HepG2 (cell line): ENCODE results near the gene XAF1. TPM values are rescaled to one million over a fixed set of nuclear protein-coding genes. Genes with fewer than 3 reads are reported as not detected.
A peak's percentile ranks its signal among the peaks of the same experiment; 100 is the strongest.

Source experiments
- ATAC-seq: fragments of 200-7000 bp; cut with Tn5 transposase; 3 replicates; pipeline ENCODE4 v1.9.1; 2020; ENCODE audit warnings: mild to moderate bottlenecking, moderate library complexity
- BruUV-seq: library from RNA; stranded (reverse); fragments of 400-500 nt; replicated peaks from 2 replicates; lab custom pipeline; 2021; lab: Mats Ljungman, UMichigan
- CTCF ChIA-PET: fragments of 300-600 bp; formaldehyde crosslinking; extraction: SDS; loops from one replicate; lab custom pipeline; 2021; ENCODE audit warnings: low total read pairs, inconsistent platforms, low intra/inter-chr PET ratio; lab: Yijun Ruan, JAX
- POLR2A ChIA-PET: fragments of 350-600 bp; sonication (Branson Sonifier 250); formaldehyde crosslinking; loops from one replicate; lab custom pipeline; 2020; ENCODE audit warnings: antibody characterized with exemption, inconsistent platforms; lab: Yijun Ruan, JAX
- DNase-seq: peaks from one replicate; pipeline ENCODE4 v3.0.0-alpha.2; 2015; ENCODE audit warnings: low spot score
- FAIRE-seq: peaks from 3 replicates; lab custom pipeline; 2011; peaks lifted over from hg19 to GRCh38; lab: Jason Lieb, UNC
- H2AFZ ChIP-seq: one replicate; pipeline ENCODE4 v1.6.1; 2011; ENCODE audit warnings: low read length, inconsistent platforms
- H3K27ac ChIP-seq: fragments of 300-600 bp; 3 replicates; pipeline ENCODE4 v1.8.0; 2011; ENCODE audit warnings: mixed run types, mild to moderate bottlenecking, mixed read lengths, low read length, inconsistent platforms; ENCODE audit not compliant: insufficient read depth; ENCODE audit errors: extremely low read length
- H3K27me3 ChIP-seq, 2 experiments: fragments of 200-600 bp in 1 of 2; 2 replicates in 1 of 2; 3 replicates in 1 of 2; pipeline versions ENCODE4 v1.6.0 to v1.8.0; 2011; ENCODE audit warnings: low read length in 2 of 2, mild to moderate bottlenecking in 2 of 2, moderate library complexity in 2 of 2, inconsistent platforms in 1 of 2; ENCODE audit not compliant: insufficient read depth in 2 of 2, control insufficient read depth in 1 of 2
- H3K36me3 ChIP-seq, 2 experiments: fragments of 200-600 bp in 1 of 2; replicated peaks in 1 of 2; 2 replicates in 1 of 2; 3 replicates in 1 of 2; pipeline versions ENCODE4 v1.5.1 to v1.8.0; 2011; ENCODE audit warnings: low read length in 2 of 2, inconsistent platforms in 1 of 2; ENCODE audit not compliant: insufficient read depth in 2 of 2, control insufficient read depth in 1 of 2
- H3K4me1 ChIP-seq: 2 replicates; pipeline ENCODE4 v1.5.1; 2012; ENCODE audit warnings: low read length, inconsistent platforms; ENCODE audit not compliant: insufficient read depth
- H3K4me2 ChIP-seq: 2 replicates; pipeline ENCODE4 v1.6.0; 2011; ENCODE audit warnings: low read depth, low read length, inconsistent platforms
- H3K4me3 ChIP-seq, 3 experiments: fragments of 200-600 bp in 1 of 3; sonication (generic), shearing (Covaris generic) in 1 of 3; replicated peaks in 1 of 3; 2 replicates each; pipeline ENCODE4 v1.5.1; 2011 to 2016; ENCODE audit warnings: low read length in 3 of 3, inconsistent platforms in 2 of 3, low read depth in 2 of 3, mild to moderate bottlenecking in 2 of 3, control low read depth in 1 of 3, mixed read lengths in 1 of 3; ENCODE audit not compliant: insufficient read depth in 1 of 3
- H3K79me2 ChIP-seq: one replicate; pipeline ENCODE4 v1.6.1; 2011; ENCODE audit warnings: low read length, inconsistent platforms; ENCODE audit not compliant: insufficient read depth
- H3K9ac ChIP-seq: 2 replicates; pipeline ENCODE4 v1.6.0; 2011; ENCODE audit warnings: mild to moderate bottlenecking, low read depth, low read length, inconsistent platforms; ENCODE audit not compliant: insufficient read depth
- H3K9me3 ChIP-seq: 2 replicates; pipeline ENCODE4 v1.5.1; 2012; ENCODE audit warnings: mild to moderate bottlenecking, low read length
- H4K20me1 ChIP-seq: 2 replicates; pipeline ENCODE4 v1.6.0; 2011; ENCODE audit warnings: inconsistent platforms, mild to moderate bottlenecking, low read length, moderate library complexity; ENCODE audit not compliant: insufficient read depth
- JUND ChIP-seq: sonication (generic); formaldehyde crosslinking; IDR thresholded peaks from 2 replicates; pipeline ENCODE4 v1.8.0; 2022; ENCODE audit warnings: mild to moderate bottlenecking, missing genetic modification reagents
- MAZ ChIP-seq, 2 experiments: sonication (generic) in 1 of 2; formaldehyde crosslinking in 1 of 2; IDR thresholded peaks; 2 replicates each; pipeline versions ENCODE4 v1.5.0 to v1.6.1; 2012 to 2020; ENCODE audit warnings: low read depth in 2 of 2, mild to moderate bottlenecking in 2 of 2, borderline replicate concordance in 1 of 2, improper control_type of control experiment in 1 of 2, low read length in 1 of 2, missing genetic modification reagents in 1 of 2, moderate library complexity in 1 of 2
- NRL ChIP-seq: sonication (generic); formaldehyde crosslinking; IDR thresholded peaks from 2 replicates; pipeline ENCODE4 v1.5.0; 2020; ENCODE audit warnings: missing genetic modification reagents, mild to moderate bottlenecking, moderate library complexity, borderline replicate concordance
- PPARG ChIP-seq: conservative IDR thresholded peaks from 2 replicates; pipeline ENCODE4 v1.6.1; 2016; ENCODE audit warnings: missing biosample characterization, missing genetic modification reagents
- ZNF17 ChIP-seq: sonication (generic); formaldehyde crosslinking; IDR thresholded peaks from 2 replicates; pipeline ENCODE4 v1.5.0; 2020; ENCODE audit warnings: mild to moderate bottlenecking, missing genetic modification reagents
- ZNF724P ChIP-seq: sonication (generic); formaldehyde crosslinking; IDR thresholded peaks from 2 replicates; pipeline ENCODE4 v1.8.0; 2022; ENCODE audit warnings: missing genetic modification reagents, borderline replicate concordance
- WGBS: methylation state at CpG from one replicate; pipeline ENCODE4 v1.1.6; 2017; ENCODE audit warnings: low lambda C conversion rate; 5-methylcytosine and 5-hydroxymethylcytosine counted together
- in situ Hi-C: cut with HindIII; loops from 2 replicates; pipeline ENCODE4 v1.10.0; 2017; ENCODE audit warnings: low pct_unique_long_range_greater_than_20kb; ENCODE audit not compliant: extremely low pct_ligation_motif_present
- intact Hi-C: fragments of 100-400 bp; cut with micrococcal nuclease; formaldehyde crosslinking; loops from one replicate; pipeline ENCODE4 v1.10.0; 2022; ENCODE audit not compliant: unreplicated experiment
- polyA plus RNA-seq, 8 experiments: library from polyadenylated mRNA; depleted of rRNA in 3 of 8; stranded (reverse) in 7 of 8; unstranded in 1 of 8; fragments of >200 nt; fragmentation: Illumina TruSeq in 4 of 8; extraction: Trizol in 4 of 8; gene quantifications; 2 replicates each; pipeline versions ENCODE4 v1.2.1 to v1.2.3, GENCODE V29; 2011 to 2016; ENCODE audit warnings: low read depth in 4 of 8, missing spikeins in 1 of 8, mixed read lengths in 1 of 8; ENCODE audit not compliant: insufficient read depth in 1 of 8
- total RNA-seq, 5 experiments: library from RNA; depleted of rRNA; stranded (reverse); fragments of >200 nt; fragmentation: Illumina TruSeq; extraction: Trizol; gene quantifications; 2 replicates each; pipeline ENCODE4 v1.2.3, GENCODE V29; 2016; ENCODE audit warnings: low read depth in 1 of 5
- TF ChIP-seq, protein P1 (sequence below): sonication (generic); formaldehyde crosslinking; IDR thresholded peaks from 2 replicates; pipeline ENCODE4 v1.4.0; 2020; ENCODE audit warnings: mild to moderate bottlenecking, missing genetic modification reagents
- TF ChIP-seq, protein P2 (sequence below): sonication (generic); formaldehyde crosslinking; IDR thresholded peaks from 2 replicates; pipeline ENCODE4 v1.5.1; 2020; ENCODE audit warnings: mild to moderate bottlenecking, missing genetic modification reagents, moderate library complexity
- TF ChIP-seq, protein P3 (sequence below): sonication (generic); formaldehyde crosslinking; IDR thresholded peaks from 2 replicates; pipeline ENCODE4 v1.9.0; 2022; ENCODE audit warnings: low read depth, missing genetic modification reagents

The XAF1 gene
- total and polyA plus RNA-seq, 2 of the 13 experiments (the other 11 are each of a cell fraction or from before 2014, with no cell fraction given) = 1.2 to 2.4 TPM

DNA sequence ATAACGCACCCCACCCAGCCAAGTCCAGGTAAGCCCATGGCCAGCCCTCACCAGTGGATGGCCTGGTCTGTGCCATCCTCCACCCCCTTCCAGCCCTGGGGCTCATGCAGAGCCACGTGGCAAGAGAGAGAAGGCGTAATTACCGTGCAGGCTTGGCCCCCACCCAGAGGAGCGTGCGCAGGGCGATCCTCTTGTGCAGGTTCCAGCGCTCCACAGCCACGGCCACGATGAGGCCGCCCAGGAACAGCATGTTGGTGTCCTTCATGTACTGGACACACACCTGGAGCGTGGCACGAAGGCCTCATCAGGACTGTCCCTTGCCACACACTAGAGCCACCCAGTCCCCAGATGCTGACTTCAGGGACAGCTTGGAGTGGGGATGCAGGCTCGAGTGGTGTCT, 49.3 kb upstream of the XAF1 start:
- DNase-seq = no peak
- BruUV-seq = no TSS peak
- Histone ChIP-seq H3K4me3 (no peak overlapping the region), H4K20me1 (no peaks in the 10 kb centered on the region), H3K27ac (peak overlapping the region; percentile 97), H3K36me3 (peaks cover 20% of the 10 kb centered on the region in 2 experiments), H2AFZ (no peak overlapping the region), H3K4me2 (no peak overlapping the region; the same call in 1 of the 2 replicates), H3K9ac (no peak overlapping the region), H3K9me3 (no peaks in the 10 kb centered on the region), H3K27me3 (no peaks in the 10 kb centered on the region), H3K4me1 (peaks cover 99% of the 10 kb centered on the region), H3K79me2 (peaks cover 35% of the 10 kb centered on the region)
- intact Hi-C loops (no loop called here), in situ Hi-C loops (no loop called here)
- 100% methylated on average over 9 of the region's 14 CpGs for WGBS
- ATAC-seq = no peak
- CTCF ChIA-PET = no interaction called here
- FAIRE-seq = no peak
- POLR2A ChIA-PET = interaction anchor here (1.1 to 7.9 kb wide), 3 partner anchors 15 to 29 kb away, joined by 4 to 119 read pairs (median 9); no protein-coding TSS in a partner anchor
- TF ChIP-seq, protein P1, sequence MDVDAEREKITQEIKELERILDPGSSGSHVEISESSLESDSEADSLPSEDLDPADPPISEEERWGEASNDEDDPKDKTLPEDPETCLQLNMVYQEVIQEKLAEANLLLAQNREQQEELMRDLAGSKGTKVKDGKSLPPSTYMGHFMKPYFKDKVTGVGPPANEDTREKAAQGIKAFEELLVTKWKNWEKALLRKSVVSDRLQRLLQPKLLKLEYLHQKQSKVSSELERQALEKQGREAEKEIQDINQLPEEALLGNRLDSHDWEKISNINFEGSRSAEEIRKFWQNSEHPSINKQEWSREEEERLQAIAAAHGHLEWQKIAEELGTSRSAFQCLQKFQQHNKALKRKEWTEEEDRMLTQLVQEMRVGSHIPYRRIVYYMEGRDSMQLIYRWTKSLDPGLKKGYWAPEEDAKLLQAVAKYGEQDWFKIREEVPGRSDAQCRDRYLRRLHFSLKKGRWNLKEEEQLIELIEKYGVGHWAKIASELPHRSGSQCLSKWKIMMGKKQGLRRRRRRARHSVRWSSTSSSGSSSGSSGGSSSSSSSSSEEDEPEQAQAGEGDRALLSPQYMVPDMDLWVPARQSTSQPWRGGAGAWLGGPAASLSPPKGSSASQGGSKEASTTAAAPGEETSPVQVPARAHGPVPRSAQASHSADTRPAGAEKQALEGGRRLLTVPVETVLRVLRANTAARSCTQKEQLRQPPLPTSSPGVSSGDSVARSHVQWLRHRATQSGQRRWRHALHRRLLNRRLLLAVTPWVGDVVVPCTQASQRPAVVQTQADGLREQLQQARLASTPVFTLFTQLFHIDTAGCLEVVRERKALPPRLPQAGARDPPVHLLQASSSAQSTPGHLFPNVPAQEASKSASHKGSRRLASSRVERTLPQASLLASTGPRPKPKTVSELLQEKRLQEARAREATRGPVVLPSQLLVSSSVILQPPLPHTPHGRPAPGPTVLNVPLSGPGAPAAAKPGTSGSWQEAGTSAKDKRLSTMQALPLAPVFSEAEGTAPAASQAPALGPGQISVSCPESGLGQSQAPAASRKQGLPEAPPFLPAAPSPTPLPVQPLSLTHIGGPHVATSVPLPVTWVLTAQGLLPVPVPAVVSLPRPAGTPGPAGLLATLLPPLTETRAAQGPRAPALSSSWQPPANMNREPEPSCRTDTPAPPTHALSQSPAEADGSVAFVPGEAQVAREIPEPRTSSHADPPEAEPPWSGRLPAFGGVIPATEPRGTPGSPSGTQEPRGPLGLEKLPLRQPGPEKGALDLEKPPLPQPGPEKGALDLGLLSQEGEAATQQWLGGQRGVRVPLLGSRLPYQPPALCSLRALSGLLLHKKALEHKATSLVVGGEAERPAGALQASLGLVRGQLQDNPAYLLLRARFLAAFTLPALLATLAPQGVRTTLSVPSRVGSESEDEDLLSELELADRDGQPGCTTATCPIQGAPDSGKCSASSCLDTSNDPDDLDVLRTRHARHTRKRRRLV (CRISPR knock-in tag) = no peak
- TF ChIP-seq JUND (CRISPR knock-in tag) (no peak), ZNF17 (CRISPR knock-in tag) (no peak), PPARG (no peak), NRL (CRISPR knock-in tag) (peak; percentile 32; the same call in 1 of the 2 replicates), ZNF724P (no peak), MAZ (IDR thresholded peaks at IDR 0.05; ENCODE audit: borderline replicate concordance, low read depth, low read length) (no peak), MAZ (CRISPR knock-in tag; IDR thresholded peaks at IDR 0.05; ENCODE audit: low read depth) (no peak)
- TF ChIP-seq, protein P2, sequence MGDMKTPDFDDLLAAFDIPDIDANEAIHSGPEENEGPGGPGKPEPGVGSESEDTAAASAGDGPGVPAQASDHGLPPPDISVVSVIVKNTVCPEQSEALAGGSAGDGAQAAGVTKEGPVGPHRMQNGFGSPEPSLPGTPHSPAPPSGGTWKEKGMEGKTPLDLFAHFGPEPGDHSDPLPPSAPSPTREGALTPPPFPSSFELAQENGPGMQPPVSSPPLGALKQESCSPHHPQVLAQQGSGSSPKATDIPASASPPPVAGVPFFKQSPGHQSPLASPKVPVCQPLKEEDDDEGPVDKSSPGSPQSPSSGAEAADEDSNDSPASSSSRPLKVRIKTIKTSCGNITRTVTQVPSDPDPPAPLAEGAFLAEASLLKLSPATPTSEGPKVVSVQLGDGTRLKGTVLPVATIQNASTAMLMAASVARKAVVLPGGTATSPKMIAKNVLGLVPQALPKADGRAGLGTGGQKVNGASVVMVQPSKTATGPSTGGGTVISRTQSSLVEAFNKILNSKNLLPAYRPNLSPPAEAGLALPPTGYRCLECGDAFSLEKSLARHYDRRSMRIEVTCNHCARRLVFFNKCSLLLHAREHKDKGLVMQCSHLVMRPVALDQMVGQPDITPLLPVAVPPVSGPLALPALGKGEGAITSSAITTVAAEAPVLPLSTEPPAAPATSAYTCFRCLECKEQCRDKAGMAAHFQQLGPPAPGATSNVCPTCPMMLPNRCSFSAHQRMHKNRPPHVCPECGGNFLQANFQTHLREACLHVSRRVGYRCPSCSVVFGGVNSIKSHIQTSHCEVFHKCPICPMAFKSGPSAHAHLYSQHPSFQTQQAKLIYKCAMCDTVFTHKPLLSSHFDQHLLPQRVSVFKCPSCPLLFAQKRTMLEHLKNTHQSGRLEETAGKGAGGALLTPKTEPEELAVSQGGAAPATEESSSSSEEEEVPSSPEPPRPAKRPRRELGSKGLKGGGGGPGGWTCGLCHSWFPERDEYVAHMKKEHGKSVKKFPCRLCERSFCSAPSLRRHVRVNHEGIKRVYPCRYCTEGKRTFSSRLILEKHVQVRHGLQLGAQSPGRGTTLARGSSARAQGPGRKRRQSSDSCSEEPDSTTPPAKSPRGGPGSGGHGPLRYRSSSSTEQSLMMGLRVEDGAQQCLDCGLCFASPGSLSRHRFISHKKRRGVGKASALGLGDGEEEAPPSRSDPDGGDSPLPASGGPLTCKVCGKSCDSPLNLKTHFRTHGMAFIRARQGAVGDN (CRISPR knock-in tag) = peak; percentile 72
- TF ChIP-seq, protein P3, sequence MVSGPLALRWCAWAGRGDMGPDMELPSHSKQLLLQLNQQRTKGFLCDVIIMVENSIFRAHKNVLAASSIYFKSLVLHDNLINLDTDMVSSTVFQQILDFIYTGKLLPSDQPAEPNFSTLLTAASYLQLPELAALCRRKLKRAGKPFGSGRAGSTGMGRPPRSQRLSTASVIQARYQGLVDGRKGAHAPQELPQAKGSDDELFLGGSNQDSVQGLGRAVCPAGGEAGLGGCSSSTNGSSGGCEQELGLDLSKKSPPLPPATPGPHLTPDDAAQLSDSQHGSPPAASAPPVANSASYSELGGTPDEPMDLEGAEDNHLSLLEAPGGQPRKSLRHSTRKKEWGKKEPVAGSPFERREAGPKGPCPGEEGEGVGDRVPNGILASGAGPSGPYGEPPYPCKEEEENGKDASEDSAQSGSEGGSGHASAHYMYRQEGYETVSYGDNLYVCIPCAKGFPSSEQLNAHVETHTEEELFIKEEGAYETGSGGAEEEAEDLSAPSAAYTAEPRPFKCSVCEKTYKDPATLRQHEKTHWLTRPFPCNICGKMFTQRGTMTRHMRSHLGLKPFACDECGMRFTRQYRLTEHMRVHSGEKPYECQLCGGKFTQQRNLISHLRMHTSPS (CRISPR knock-in tag) = 0 out of 2 replicates have a peak, but pooled peaks have one; percentile 37
